GM12873 (cell line): ENCODE results near the gene LAMC3.

Experiments
- TF ChIP-seq, protein P1 (sequence below): IDR thresholded peaks from 2 replicates; pipeline ENCODE4 v1.5.1; 2012; ENCODE audit warnings: low read depth, mild to moderate bottlenecking, moderate library complexity, low read length, control low read depth; ENCODE audit not compliant: insufficient read depth; ENCODE audit errors: missing control alignments

LAMC3 gene

GRCh38 chr9:131015112-131015511 lies 6.1 kb downstream of the LAMC3 start:
- TF ChIP-seq, protein P1, sequence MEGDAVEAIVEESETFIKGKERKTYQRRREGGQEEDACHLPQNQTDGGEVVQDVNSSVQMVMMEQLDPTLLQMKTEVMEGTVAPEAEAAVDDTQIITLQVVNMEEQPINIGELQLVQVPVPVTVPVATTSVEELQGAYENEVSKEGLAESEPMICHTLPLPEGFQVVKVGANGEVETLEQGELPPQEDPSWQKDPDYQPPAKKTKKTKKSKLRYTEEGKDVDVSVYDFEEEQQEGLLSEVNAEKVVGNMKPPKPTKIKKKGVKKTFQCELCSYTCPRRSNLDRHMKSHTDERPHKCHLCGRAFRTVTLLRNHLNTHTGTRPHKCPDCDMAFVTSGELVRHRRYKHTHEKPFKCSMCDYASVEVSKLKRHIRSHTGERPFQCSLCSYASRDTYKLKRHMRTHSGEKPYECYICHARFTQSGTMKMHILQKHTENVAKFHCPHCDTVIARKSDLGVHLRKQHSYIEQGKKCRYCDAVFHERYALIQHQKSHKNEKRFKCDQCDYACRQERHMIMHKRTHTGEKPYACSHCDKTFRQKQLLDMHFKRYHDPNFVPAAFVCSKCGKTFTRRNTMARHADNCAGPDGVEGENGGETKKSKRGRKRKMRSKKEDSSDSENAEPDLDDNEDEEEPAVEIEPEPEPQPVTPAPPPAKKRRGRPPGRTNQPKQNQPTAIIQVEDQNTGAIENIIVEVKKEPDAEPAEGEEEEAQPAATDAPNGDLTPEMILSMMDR: no peak

- TF ChIP-seq, protein P1: no peak
Measured at GRCh38 chr9:131015876-131016397, 7.0 kb downstream of the LAMC3 start.

GRCh38 chr9:131017067-131017466 lies 8.1 kb downstream of the LAMC3 start:
- TF ChIP-seq, protein P1: no peak

DNA sequence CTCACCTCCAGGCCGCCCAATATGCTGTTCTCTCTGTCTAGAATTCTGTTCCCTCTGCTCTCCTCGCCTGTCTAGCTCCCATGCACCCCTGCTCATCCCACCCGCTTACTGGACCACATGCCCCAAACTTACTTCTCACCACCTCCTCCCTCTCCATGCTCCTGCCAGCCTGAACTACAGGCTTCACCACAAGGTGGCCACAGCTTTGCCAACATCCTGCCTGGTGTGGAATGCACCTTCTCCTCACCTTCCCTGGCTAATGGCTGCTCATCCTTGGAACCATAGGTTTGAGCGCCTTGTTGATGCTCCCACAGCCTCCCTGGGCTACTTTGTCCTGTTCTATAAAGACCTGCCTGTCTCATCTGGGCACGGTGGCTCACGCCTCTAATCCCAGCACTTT lies 9.6 kb downstream of the LAMC3 start:
- TF ChIP-seq, protein P1: peak; percentile 45

- TF ChIP-seq, protein P1: no peak
Measured at GRCh38 chr9:131019388-131020239, 10.6 kb downstream of the LAMC3 start.

DNA sequence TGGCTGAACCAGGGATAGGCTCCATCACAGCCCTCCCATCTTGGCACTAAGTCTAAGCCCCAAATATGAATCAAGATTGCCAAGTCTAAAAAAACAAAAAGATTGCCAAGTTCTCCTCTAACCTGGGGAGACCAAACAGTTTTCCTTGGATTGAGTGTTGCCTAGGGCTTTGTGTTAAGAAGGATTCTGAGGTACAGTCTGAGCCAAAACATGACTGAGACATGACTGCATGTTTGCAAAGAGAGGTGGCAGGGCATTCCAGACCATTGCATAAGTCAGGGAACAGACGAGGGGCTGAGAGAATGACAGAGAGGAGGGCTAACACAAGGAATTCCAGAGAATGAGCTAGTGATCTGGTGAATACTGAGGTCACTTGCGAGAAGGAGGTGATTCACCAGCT lies 11.4 kb downstream of the LAMC3 start:
- TF ChIP-seq, protein P1: no peak

DNA sequence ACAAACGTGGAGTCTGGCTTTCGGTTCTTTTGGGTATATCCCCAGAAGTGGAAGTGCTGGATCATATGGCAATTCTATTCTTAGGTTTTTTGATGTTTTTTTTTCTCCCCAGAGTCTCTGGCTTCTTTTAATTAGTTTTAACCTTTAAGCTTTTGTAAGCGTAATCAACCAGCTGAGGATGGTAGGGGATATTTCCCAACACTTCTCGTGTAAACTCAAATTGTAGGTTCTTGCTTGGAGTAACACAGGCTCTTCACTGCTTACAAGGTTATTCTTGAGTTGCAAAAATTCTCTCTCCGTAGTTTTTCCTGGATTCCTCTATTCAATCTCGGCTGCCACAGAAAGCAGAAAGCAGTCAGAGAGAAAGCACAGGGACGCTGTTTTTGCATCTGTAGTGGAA lies 11.9 kb downstream of the LAMC3 start:
- TF ChIP-seq, protein P1: no peak
